ENCODE results near the gene ENC1. TPM values are rescaled to one million over a fixed set of nuclear protein-coding genes. Genes with fewer than 3 reads are reported as not detected.

ENC1 gene
- total RNA-seq, 1 donor from 2014 or later, result 90.5 TPM

DNA sequence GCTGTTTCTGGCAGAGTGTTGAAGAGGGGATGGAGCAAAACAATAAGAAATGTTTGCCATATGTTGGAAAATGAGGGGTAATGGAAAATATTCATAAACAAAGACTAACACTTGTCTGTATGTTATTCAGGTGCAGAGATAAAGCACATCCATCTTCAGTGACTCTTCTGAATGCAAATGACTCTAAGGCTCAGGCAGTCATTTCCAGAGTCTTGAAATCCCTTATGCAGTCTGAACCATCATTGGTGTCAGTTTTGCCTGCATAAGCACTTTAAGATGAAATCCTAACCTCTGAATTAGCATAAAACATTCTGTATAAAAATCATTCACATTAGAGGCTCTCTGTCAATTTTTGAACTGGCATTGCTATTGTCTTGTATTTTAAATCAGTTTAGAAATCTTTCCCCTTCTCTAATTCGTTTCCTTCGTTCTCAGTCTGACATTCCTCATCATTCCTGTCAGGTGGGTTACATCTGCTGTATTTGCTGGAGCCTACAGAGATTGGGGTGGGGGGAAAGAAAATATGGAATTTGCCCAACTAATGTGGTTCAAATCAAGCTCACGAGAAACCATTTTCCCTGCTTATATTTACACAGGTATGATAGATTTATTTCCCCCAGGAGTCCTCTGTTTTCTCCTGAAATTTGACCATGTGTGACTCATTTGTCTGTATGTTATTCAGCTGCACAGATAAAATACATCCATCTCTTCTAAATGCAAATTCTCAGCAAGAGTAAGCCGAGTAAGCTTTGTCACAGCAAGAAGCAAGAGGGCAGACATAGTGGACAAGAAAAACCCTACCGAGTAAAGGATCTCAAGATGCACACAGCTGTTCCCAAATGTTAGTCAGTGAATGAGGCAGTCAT lies 31.6 kb downstream of the ENC1 start:
- no peak for TF ChIP-seq CTCF (conservative IDR thresholded peaks at IDR 0.05; ENCODE audit: low read depth, low read length)
- H3K4me3 ChIP-seq (ENCODE audit: low read depth, low read length), result no peak overlapping the region
- DNase-seq (ENCODE audit: low read depth), result no peak

DNA sequence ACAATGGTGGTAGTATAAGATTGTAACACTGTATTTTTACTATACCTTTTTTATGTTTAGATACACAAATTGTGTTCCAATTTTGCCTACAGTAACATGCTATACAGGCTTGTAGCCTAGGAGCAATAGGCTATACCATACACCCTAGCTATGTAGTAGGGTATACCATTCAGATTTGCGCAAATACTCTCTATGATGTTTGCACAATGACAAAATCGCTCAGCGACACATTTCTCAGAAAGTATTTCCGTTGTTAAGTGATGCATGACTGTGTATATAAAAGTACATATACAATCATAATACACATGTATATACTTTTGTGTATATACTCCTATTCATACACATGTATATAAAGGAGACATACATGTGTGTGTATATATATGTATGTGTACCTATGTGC lies 34.8 kb downstream of the ENC1 start:
- no peak for DNase-seq (ENCODE audit: low read depth)
- no peak overlapping the region for H3K4me3 ChIP-seq (ENCODE audit: low read depth, low read length)
- no peak for TF ChIP-seq CTCF (conservative IDR thresholded peaks at IDR 0.05; ENCODE audit: low read depth, low read length)

- no peak overlapping the region for H3K4me3 ChIP-seq (ENCODE audit: low read depth, low read length)
- no peak for DNase-seq (ENCODE audit: low read depth)
- TF ChIP-seq CTCF (conservative IDR thresholded peaks at IDR 0.05; ENCODE audit: low read depth, low read length), result no peak
Measured at GRCh38 chr5:74603376-74603775, 37.2 kb downstream of the ENC1 start.

- no peak overlapping the region for H3K4me3 ChIP-seq (ENCODE audit: low read depth, low read length)
- no peak for TF ChIP-seq CTCF (conservative IDR thresholded peaks at IDR 0.05; ENCODE audit: low read depth, low read length)
- no peak for DNase-seq (ENCODE audit: low read depth)
Measured at GRCh38 chr5:74599148-74599547, 41.4 kb downstream of the ENC1 start.

DNA sequence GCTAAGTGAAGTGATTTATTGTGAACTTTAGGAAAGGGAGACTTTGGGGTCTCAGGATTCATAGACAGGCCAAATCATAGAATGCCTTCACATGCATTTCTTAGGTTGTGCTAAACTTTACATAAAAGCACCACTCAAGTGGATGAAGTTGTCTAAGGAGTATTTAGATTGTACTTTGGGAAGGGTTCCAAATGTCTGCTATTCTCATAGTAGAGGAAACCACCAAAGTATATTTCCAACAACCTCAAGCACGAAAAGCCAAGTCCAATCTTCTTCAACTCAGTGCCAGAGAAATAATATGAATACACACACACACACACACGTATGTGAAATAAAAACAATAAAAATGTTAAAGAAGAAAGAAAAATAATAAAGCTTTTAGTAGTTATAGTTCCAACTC lies 41.8 kb downstream of the ENC1 start:
- no peak for DNase-seq (ENCODE audit: low read depth)
- no peak for TF ChIP-seq CTCF (conservative IDR thresholded peaks at IDR 0.05; ENCODE audit: low read depth, low read length)
- no peak overlapping the region for H3K4me3 ChIP-seq (ENCODE audit: low read depth, low read length)

- DNase-seq (ENCODE audit: low read depth), result no peak
- TF ChIP-seq CTCF (conservative IDR thresholded peaks at IDR 0.05; ENCODE audit: low read depth, low read length), result no peak
Measured at GRCh38 chr5:74596927-74597326, 43.6 kb downstream of the ENC1 start.

More at GRCh38 chr5:74596927-74597326, 43.6 kb downstream of the ENC1 start:
- H3K4me3 ChIP-seq (ENCODE audit: low read depth, low read length), result no peak overlapping the region

Measured in epithelial cell of proximal tubule (primary cell).